H1 (cell line): Measurements from ENCODE around the gene CNOT9. TPM values are rescaled to one million over a fixed set of nuclear protein-coding genes. Genes with fewer than 3 reads are reported as not detected.

Experiments
- BCL11A ChIP-seq, 2 experiments: IDR thresholded peaks; one replicate each; pipeline ENCODE4 v1.6.1; 2011; ENCODE audit warnings: low read depth in 2 of 2, low read length in 2 of 2, mild to moderate bottlenecking in 2 of 2
- CTBP2 ChIP-seq: IDR thresholded peaks from 2 replicates; pipeline ENCODE4 v1.7.0; 2011; ENCODE audit warnings: borderline replicate concordance, mild to moderate bottlenecking, moderate library complexity, mixed read lengths, low read length; ENCODE audit not compliant: insufficient read depth, insufficient read length
- GTF2F1 ChIP-seq: IDR thresholded peaks from 2 replicates; pipeline ENCODE4 v1.6.1; 2012; ENCODE audit warnings: low read depth, low read length, improper control_type of control experiment, borderline replicate concordance
- HDAC6 ChIP-seq: IDR thresholded peaks from one replicate; pipeline ENCODE4 v1.7.1; 2012; ENCODE audit warnings: low read depth, mild to moderate bottlenecking, inconsistent platforms, low read length, moderate library complexity
- JUND ChIP-seq: IDR thresholded peaks from 2 replicates; pipeline ENCODE4 v1.6.1; 2011; ENCODE audit warnings: mild to moderate bottlenecking, improper control_type of control experiment, low read length
- KDM1A ChIP-seq: fragments of 200-600, 300-600 bp; sonication (generic); IDR thresholded peaks from 2 replicates; pipeline ENCODE4 v1.7.1; 2016; ENCODE audit warnings: mild to moderate bottlenecking, low read length, borderline replicate concordance
- MAFK ChIP-seq: IDR thresholded peaks from 2 replicates; pipeline ENCODE4 v1.6.1; 2012; ENCODE audit warnings: low read depth, mild to moderate bottlenecking, improper control_type of control experiment, low read length
- POLR2A ChIP-seq, 2 experiments: IDR thresholded peaks; 1 replicate in 1 of 2; 2 replicates in 1 of 2; pipeline ENCODE4 v1.6.1; 2011; ENCODE audit warnings: low read depth in 2 of 2, low read length in 2 of 2, mild to moderate bottlenecking in 2 of 2; ENCODE audit errors: control extremely low read depth in 1 of 2
- POU5F1 ChIP-seq: IDR thresholded peaks from 2 replicates; pipeline ENCODE4 v1.6.1; 2011; ENCODE audit warnings: low read depth, mild to moderate bottlenecking, low read length, moderate library complexity
- RBBP5 ChIP-seq: IDR thresholded peaks from 2 replicates; pipeline ENCODE4 v1.7.1; 2012; ENCODE audit warnings: low read depth, mild to moderate bottlenecking, inconsistent platforms, low read length, moderate library complexity, borderline replicate concordance
- RNF2 ChIP-seq: fragments of 200-900, 300-1000 bp; sonication (generic); IDR thresholded peaks from 2 replicates; pipeline ENCODE4 v1.7.1; 2016; ENCODE audit warnings: borderline replicate concordance, low read depth, mild to moderate bottlenecking, antibody characterized with exemption, low read length; ENCODE audit not compliant: poor library complexity, severe bottlenecking; ENCODE audit errors: missing control alignments
- SIX5 ChIP-seq: IDR thresholded peaks from 2 replicates; pipeline ENCODE4 v1.6.1; 2011; ENCODE audit warnings: mild to moderate bottlenecking, low read depth, low read length
- TEAD4 ChIP-seq: IDR thresholded peaks from 2 replicates; pipeline ENCODE4 v1.6.1; 2012; ENCODE audit warnings: low read depth, low read length, inconsistent platforms, mixed read lengths
- YY1 ChIP-seq: IDR thresholded peaks from 2 replicates; pipeline ENCODE4 v1.6.1; 2011; ENCODE audit warnings: low read depth, mild to moderate bottlenecking, low read length
- ZNF274 ChIP-seq: IDR thresholded peaks from 2 replicates; pipeline ENCODE4 v1.7.0; 2012; ENCODE audit warnings: low read length, borderline replicate concordance; ENCODE audit errors: extremely low read depth
- polyA plus RNA-seq, 7 experiments: library from polyadenylated mRNA; depleted of rRNA in 3 of 7; stranded (reverse) in 5 of 7; unstranded in 2 of 7; fragments of >200 nt in 5 of 7; fragments of 200-250 nt in 2 of 7; gene quantifications; 1 replicate in 5 of 7; 2 replicates in 1 of 7; 4 replicates in 1 of 7; pipeline versions ENCODE4 v1.2.1 to v1.2.3, GENCODE V29; 2011 to 2013; ENCODE audit warnings: missing spikeins in 2 of 7, mixed read lengths in 2 of 7
- total RNA-seq: library from RNA; stranded (reverse); fragmentation: NEBNext Ultra II Directional; extraction: Animal tissue kit (Norgen Biotek cat#: 25700); gene quantifications from 2 replicates; pipeline ENCODE4 v1.2.1, GENCODE V29; 2021
- TF ChIP-seq, protein P1 (sequence below): IDR thresholded peaks from 2 replicates; pipeline ENCODE4 v1.6.1; 2012; ENCODE audit warnings: low read length, inconsistent platforms
- TF ChIP-seq, protein P2 (sequence below): IDR thresholded peaks from 2 replicates; pipeline ENCODE4 v1.6.1; 2011; ENCODE audit warnings: low read length, improper control_type of control experiment
- TF ChIP-seq, protein P3 (sequence below), 3 experiments: IDR thresholded peaks; 1 replicate in 2 of 3; 2 replicates in 1 of 3; pipeline versions ENCODE4 v1.5.1 to v1.6.1; 2011; ENCODE audit warnings: low read length in 3 of 3, mild to moderate bottlenecking in 3 of 3, inconsistent platforms in 2 of 3, low read depth in 1 of 3, moderate library complexity in 1 of 3; ENCODE audit not compliant: insufficient read depth in 1 of 3; ENCODE audit errors: control extremely low read depth in 1 of 3

CNOT9 gene
- total and polyA plus RNA-seq, 2 of the 8 experiments (the other 6 are each of a cell fraction or from before 2014, with no cell fraction given), result 79.3 to 81.2 TPM

DNA sequence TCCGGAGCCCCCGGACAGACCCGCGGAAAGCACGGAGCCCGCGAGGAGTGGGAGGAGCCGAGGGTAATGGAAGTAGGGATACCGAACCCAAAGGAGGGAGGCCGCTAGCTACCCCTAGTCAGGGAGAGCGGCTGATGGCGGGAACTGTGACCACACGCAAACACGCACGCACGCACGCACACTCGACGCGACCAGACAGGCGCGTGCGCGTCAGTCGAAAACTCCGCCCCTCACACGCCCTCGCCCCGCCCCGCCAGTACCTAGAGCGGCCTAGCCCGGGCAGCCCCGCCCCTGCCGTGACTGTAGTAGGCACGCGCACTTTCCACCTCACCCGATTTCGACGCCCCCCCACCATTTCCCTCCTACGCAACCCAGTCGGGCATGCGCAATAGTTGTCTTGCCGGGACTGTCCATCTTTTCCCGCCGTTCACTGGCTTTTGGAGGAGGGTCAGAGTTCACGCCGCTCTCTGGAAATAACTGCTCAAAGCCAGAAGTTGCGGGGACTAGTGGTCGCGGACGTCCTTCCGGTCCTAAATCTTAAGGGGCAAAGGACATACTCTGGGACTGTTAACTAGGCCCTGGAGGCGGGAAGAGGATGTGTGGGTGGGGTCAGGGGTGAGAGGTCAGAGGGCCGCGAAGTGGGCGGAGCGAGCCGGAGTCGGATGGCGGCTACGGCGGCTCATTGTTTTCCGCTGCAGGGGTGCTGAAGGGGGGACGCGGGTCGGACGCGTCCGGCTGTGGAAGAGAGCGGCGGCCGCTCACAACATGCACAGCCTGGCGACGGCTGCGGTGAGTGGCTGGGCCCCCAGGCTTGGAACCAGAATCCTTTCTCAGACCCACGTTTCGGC, at the start of gene CNOT9, which contains the start of gene USP37 (continued):
- TF ChIP-seq, protein P1, sequence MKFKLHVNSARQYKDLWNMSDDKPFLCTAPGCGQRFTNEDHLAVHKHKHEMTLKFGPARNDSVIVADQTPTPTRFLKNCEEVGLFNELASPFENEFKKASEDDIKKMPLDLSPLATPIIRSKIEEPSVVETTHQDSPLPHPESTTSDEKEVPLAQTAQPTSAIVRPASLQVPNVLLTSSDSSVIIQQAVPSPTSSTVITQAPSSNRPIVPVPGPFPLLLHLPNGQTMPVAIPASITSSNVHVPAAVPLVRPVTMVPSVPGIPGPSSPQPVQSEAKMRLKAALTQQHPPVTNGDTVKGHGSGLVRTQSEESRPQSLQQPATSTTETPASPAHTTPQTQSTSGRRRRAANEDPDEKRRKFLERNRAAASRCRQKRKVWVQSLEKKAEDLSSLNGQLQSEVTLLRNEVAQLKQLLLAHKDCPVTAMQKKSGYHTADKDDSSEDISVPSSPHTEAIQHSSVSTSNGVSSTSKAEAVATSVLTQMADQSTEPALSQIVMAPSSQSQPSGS, result peak; percentile 2; the same call in 1 of the 2 replicates
- TF ChIP-seq RBBP5, result peak; percentile 76
- TF ChIP-seq YY1, result peak; percentile 85
- TF ChIP-seq TEAD4, result no peak
- no peak for TF ChIP-seq POU5F1
- no peak for TF ChIP-seq JUND
- no peak for TF ChIP-seq HDAC6
- TF ChIP-seq, protein P2, sequence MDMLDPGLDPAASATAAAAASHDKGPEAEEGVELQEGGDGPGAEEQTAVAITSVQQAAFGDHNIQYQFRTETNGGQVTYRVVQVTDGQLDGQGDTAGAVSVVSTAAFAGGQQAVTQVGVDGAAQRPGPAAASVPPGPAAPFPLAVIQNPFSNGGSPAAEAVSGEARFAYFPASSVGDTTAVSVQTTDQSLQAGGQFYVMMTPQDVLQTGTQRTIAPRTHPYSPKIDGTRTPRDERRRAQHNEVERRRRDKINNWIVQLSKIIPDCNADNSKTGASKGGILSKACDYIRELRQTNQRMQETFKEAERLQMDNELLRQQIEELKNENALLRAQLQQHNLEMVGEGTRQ, result no peak
- TF ChIP-seq GTF2F1, result peak; percentile 12; the same call in 1 of the 2 replicates
- TF ChIP-seq POLR2A (IDR thresholded peaks at IDR 0.05; ENCODE audit: control extremely low read depth in 1 of 2, low read depth in 2 of 2, low read length in 2 of 2), result peak; percentile 94 to 98
- TF ChIP-seq, protein P3, sequence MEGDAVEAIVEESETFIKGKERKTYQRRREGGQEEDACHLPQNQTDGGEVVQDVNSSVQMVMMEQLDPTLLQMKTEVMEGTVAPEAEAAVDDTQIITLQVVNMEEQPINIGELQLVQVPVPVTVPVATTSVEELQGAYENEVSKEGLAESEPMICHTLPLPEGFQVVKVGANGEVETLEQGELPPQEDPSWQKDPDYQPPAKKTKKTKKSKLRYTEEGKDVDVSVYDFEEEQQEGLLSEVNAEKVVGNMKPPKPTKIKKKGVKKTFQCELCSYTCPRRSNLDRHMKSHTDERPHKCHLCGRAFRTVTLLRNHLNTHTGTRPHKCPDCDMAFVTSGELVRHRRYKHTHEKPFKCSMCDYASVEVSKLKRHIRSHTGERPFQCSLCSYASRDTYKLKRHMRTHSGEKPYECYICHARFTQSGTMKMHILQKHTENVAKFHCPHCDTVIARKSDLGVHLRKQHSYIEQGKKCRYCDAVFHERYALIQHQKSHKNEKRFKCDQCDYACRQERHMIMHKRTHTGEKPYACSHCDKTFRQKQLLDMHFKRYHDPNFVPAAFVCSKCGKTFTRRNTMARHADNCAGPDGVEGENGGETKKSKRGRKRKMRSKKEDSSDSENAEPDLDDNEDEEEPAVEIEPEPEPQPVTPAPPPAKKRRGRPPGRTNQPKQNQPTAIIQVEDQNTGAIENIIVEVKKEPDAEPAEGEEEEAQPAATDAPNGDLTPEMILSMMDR (IDR thresholded peaks at IDR 0.05; ENCODE audit: control extremely low read depth in 1 of 3, insufficient read depth in 1 of 3, low read depth in 1 of 3, low read length in 3 of 3), result peak in 1 of 3 experiments; percentile 0; a peak in 1 of 4 replicates
- TF ChIP-seq SIX5, result no peak
- TF ChIP-seq CTBP2, result no peak
- TF ChIP-seq KDM1A, result no peak
- TF ChIP-seq ZNF274, result no peak
- TF ChIP-seq MAFK, result no peak
- no peak for TF ChIP-seq BCL11A (IDR thresholded peaks at IDR 0.05; ENCODE audit: low read depth in 2 of 2, low read length in 2 of 2)
- no peak for TF ChIP-seq RNF2
